SKM-1 treated with dmso at 0.1 percent for 144 hours (cell line): ENCODE results near the gene ZNF655.
"Not testable (repeated sequence)": the region's sequence is repeated elsewhere in the genome, so short reads cannot be mapped to it uniquely, and the experiment has no call there.

Experiments
- DNase-seq: peaks from one replicate; lab custom pipeline; 2025; ENCODE audit not compliant: unreplicated experiment; lab: John Stamatoyannopoulos, UW

ZNF655 gene, protein sequence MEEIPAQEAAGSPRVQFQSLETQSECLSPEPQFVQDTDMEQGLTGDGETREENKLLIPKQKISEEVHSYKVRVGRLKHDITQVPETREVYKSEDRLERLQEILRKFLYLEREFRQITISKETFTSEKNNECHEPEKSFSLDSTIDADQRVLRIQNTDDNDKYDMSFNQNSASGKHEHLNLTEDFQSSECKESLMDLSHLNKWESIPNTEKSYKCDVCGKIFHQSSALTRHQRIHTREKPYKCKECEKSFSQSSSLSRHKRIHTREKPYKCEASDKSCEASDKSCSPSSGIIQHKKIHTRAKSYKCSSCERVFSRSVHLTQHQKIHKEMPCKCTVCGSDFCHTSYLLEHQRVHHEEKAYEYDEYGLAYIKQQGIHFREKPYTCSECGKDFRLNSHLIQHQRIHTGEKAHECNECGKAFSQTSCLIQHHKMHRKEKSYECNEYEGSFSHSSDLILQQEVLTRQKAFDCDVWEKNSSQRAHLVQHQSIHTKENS

DNA sequence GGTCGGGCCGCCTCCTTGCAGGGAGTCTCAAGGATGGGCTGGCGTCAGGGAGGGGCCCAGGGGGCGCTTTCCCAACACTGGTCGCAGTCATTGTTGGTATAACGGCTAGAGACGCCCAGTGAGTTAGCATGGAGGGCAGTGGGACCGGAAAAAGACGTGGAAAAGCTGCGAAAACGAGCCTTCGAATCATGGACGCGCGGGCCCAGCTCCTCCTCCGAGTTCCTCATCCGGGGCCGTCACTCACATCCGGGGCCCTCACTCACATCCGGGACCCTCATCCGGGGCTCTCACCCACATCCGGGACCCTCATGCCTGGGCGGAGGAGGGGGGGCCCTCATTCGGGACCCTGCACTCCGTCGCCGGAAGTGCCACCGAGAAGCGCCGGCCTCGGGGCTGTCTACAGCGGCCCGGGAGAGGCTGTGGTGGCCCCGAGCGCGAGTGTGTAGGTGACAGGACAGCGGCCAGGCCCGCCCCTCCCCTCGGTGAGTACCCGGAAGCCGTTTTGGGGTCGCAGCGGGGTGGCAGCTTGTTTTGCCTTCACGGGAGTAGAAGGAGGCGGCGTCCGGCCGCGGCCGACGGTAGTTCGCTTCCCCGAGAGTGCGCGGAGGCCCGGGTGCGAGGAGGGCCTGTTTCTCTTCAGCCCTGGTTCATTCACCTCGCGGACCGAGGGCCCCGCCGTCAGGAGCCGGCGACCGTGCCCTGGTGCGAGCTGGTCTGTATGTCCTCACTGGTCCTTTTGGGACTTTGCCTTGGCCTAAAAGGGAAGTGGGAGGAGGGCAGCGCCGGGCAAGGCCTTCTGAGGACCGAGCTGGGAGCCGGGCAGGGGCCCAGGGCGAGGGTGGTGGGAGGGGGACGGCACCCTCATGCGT is at the start of gene ZNF655:
ZNF655 (plus strand) TSS at position 337 of the 869 bp plus-strand sequence. CDS start 1,918 bp downstream, outside the sequence.
- peak; percentile 75 for DNase-seq

DNA sequence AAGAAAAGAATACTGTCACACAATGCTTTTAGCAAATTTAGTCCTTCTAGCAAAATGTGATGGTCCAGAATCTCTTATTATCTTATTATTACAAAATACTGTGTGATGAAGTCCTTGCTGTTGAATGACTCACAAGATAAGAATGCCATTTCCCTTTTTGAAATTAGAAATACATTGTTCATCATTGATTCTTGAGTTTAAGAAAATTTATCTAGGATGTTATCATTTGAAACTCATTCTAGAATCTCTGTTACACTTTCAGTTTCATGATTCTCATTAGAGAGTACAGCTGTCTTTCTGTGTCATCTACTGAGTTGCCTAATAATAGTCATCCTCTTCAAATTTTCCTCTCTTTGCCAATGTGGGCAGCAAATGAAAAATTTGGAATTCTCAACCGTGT is 44.4 kb upstream of the ZNF655 start:
- no peak for DNase-seq

DNA sequence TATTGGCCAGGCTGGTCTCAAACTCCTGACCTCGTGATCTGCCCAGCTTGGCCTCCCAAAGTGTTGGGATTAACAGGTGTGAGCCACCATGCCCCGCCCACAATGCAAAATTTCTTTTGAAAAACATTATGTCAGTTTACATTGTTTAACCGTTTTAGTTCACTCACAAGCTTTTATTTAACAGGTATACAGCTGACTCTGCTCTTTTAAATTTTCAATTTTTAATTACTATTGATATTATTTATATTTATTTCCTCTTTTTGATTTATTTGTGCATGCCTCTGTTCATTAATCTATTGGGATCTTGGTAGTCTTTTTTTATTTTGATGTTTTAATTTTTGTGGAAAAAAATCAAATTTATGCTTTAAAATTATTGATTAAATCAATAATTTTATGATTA is 37.0 kb upstream of the ZNF655 start:
- DNase-seq: no peak

DNA sequence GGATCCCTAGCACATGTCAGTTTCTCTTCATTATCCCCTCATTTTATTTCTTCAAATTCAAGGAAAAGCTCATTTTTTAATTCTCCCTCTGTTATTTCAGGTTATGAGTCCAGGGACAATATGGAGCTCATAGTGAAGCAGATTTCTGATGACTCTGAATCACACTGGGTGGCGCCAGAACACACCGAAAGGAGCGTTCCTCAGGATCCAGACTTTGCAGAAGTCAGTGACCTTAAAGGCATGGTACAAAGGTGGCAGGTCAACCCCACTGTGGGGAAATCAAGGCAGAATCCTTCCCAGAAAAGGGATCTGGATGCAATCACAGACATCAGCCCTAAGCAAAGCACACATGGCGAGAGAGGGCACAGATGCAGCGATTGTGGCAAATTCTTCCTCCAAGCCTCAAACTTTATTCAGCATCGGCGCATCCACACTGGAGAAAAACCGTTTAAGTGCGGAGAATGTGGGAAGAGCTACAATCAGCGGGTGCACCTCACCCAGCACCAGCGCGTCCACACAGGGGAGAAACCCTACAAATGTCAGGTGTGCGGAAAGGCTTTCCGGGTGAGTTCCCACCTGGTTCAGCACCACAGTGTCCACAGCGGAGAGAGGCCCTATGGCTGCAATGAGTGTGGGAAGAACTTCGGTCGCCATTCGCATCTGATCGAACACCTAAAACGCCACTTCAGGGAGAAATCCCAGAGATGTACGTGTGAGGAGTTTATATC is 32.6 kb upstream of the ZNF655 start:
- no peak for DNase-seq

DNA sequence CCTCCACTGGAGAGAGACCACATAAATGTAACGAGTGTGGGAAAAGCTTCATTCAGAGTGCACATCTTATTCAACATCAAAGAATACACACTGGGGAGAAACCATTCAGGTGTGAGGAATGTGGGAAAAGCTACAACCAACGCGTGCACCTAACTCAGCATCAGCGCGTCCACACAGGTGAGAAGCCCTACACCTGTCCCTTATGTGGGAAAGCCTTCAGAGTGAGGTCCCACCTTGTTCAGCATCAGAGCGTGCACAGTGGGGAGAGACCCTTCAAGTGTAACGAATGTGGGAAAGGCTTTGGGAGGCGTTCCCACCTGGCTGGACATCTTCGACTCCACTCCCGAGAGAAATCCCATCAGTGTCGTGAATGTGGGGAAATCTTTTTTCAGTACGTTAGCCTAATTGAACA is 27.1 kb upstream of the ZNF655 start:
- DNase-seq: no peak

DNA sequence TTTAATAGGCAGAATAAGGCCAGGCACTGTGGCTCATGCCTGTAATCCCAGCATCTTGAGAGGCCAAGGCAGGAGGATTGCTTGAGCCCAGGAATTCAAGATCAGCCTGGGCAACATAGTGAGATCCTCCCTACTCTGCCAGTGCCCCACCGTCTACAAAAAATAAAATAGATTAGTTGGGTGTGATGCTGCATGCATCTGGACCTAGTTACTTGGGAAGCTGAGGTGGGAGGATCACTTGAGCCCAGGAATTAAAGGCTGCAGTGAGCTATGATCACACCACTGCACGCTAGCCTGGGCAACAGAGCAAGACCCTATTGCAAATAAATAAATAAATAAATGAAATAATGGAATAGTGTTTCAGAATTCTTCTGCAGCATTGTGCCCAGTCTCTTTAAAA is 22.8 kb upstream of the ZNF655 start:
- DNase-seq: no peak

DNA sequence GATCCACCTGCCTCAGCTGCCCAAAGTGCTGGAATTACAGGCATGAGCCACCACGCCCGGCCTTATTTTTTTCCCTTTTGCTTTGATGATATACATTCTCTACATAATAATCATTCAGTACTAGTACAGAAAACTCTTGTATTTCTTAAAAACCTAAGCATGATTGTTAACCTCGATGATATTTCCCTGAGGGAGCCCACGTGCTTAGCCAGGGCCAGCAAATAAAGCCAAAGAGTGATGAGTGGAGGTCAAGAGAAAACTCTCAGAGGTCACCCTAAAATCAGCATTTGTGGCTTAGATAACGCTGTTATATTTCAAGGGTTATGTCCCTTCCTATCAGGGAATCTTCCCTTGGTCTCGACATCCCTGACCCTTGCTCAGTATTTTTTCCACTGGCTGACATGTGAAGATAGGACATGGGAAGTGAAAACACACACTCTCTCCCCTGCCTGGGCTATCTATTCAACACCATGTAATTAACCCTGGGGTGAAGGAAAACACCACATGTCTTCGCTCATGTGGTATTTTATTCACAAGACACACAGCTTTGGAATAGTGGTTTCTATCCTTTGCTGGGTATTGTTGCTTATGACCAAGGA is 19.1 kb upstream of the ZNF655 start:
- no peak for DNase-seq

DNA sequence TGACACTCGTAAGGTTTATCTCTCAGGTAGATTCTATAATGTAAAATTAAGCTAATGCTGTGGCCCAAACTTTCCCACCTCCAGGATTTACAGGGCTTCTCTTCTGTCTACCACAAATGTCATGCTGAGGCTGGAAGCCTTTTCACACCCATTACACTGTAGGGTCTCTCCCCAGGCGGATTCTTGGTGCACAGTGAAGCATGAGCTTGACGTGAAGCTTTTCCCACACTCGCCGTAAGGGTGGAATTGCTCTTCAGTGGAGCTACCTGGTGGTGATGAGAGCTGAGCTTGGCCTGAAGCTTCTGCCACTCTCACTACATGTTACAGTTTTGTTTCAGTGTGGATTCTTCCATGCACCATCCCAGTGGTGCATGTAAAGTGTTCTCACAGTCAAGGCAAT is 17.9 kb upstream of the ZNF655 start:
- DNase-seq: no peak

DNA sequence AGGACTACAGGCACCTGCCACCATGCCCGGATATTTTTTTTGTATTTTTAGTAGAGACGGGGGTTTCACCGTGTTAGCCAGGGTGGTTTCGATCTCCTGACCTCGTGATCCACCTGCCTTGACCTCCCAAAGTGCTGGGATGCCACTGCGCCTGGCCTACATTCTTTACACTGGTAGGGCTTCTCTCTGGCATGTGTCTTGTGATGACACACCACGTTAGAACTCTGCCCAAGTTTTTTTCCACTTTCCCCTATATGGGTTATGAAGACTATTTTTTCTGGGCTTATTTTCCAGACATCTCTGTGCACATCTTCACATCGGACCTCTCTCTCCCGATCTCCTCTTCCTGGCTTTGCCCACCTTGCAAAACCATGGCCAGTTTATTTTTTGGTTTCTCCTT is 17.2 kb upstream of the ZNF655 start:
- DNase-seq: no peak

DNA sequence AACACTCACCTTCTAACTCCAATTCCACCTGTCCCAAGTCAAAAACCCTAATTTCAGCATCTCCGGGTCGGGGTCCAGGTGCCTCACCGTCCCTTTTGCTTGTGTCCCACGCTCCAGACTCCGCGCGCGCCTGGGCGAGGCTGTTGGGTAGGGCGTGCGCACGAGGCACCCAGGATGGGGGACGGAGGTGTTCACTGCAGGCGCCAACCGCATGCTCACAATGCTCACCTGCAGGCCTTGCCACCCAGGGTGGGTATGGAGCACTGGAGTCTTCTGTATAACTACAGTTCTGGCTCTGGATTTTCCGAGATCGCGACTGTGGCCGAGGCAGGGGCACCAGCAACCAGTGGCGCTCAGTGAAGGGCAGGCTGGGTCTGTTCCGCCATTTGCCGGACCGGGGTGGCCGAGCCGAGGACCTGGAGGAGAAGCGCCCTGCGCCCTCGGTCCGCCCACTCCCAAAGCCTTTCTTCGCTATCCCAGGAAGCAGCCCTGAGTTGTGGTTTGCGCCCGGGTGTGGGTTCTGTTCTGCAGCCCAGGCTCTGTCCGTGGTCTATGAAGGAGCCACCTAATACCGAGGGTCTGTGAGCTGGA is 15.3 kb upstream of the ZNF655 start:
- no peak for DNase-seq

DNA sequence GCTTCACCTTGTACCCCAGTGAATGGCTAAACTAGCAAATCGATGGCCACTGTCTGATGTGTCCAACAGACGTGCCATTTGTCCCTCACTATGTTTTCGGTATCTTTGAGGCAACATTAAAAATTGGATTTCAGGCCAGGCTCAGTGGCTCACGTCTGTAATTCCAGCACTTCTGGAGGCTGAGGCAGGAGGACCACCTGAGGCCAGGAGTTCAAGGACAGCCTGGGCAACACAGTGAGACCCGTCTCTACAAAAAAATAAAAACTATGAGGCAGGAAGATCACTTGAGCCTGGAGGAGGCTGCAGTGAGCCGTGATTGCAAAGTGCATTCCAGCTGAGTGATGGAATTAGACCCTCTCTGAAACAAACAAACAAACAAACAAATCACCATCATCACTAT is 14.5 kb upstream of the ZNF655 start:
- DNase-seq: no peak

DNA sequence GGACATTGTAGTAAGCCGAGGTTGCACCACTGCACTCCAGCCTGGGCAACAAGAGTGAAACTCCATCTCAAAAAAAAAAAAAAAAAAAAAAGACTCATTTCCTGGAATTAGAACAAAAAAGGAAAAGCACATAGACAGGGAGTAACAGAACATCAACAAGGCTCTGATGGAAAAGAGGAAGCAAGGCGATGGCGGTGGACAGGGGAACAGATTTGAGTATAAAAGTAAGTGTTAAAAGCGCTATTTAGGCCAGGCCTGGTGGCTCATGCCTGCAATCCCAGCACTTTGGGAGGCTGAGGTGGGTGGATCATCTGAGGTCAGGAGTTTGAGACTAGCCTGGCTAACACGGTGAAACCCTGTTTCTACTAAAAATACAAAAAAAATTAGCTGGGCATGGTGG is 13.1 kb upstream of the ZNF655 start:
- not testable (repeated sequence) for DNase-seq

DNA sequence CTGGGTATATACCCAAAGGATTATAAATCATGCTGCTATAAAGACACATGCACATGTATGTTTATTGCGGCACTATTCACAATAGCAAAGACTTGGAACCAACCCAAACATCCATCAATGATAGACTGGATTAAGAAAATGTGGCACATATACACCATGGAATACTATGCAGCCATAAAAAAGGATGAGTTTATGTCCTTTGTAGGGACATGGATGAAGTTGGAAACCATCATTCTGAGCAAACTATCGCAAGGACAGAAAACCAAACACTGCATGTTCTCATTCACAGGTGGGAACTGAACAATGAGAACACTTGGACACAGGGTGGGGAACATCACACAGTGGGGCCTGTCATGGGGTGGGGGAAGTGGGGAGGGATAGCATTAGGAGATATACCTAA is 8.9 kb upstream of the ZNF655 start:
- DNase-seq: not testable (repeated sequence)

DNA sequence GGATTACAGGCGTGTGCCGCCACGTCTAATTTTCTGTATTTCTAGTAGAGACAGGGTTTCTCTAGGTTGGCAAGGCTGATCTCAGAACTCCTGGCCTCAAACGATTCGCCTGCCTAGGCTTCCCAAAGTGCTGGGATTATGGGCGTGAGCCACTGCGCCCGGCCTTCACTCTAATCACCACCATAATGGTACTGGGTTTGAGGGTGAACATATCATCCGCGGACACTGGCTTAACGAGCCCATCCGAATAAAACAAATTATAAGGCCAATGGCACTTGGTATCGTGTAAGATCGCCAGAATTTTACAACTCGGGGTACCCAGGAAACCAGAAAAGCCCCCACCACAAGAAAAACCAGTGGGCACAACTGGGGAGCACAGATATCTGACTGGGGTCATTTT is 7.1 kb upstream of the ZNF655 start:
- no peak for DNase-seq

DNA sequence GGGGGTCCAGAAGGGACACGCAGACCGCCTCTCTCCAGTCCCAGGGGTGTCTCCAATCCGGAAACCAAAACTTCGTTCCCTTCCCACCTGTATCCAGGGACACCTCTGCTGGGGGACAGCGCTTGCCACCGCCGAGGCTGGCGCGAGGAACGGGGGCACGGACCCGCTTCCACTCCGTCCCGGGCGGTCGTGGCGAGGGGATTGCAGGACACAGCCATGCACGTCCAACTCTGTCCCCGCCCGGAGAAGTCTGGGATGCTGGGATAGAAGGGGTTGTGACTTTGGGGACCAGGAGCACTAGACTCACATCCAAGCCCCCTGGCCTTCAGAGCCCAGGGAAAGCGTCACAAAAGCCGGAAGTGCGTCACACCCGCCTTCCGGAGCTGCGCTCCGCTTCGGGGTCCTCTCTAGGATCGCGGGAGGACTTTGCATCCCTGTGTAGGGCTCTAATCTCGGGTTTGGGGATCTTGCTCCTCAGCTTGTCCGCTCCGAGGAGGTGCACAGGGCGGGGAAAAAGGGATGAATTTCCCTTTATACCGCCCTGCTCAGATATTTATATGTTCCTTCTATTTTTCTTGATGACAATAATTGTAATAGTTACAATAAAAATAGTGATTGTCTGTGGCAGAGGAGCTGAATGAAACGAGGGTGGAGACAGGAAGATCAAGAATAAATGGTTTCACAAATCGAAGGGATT is 6.5 kb upstream of the ZNF655 start, which contains the start of gene FAM200A:
FAM200A (minus strand) TSS at position 348 of the 697 bp plus-strand sequence. CDS start 3,707 bp downstream, outside the sequence.
- DNase-seq: peak; percentile 67

DNA sequence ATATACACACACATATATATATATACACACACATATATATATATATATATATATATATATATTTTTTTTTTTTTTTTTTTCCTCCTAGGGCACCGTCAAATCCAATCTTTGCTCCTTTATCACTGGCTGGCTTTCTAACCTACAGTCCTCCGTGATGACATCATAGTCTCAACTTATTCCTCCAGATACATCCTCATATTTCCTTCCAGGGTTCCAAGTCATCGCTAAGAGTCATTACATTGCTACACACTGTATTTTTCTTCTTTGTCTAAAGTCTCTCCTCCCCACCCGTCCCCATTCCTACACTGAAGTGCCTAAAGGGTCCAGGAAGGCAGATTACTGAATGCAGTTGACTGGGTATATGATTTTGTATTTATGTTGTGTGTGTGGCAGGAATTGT is 5.4 kb upstream of the ZNF655 start:
- DNase-seq: no peak

DNA sequence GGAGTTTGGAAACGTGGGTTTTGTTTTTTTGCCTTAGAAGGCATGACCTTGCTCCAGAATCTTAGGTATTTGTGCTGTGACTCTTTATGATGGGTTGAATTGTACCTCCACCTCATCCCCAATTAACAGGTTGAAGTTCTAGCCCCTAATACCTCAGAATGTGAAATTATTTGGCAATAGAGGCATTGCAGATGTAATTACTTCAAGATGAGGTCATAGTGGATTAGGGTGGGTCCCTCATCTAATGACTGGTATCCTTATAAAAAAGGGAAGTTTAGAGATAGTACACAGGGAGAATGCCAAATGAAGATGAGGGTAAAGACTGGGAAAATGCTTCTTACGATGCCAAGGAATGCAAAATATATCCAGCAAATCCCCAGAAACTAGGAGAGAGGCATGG is 3.5 kb upstream of the ZNF655 start:
- DNase-seq: no peak

DNA sequence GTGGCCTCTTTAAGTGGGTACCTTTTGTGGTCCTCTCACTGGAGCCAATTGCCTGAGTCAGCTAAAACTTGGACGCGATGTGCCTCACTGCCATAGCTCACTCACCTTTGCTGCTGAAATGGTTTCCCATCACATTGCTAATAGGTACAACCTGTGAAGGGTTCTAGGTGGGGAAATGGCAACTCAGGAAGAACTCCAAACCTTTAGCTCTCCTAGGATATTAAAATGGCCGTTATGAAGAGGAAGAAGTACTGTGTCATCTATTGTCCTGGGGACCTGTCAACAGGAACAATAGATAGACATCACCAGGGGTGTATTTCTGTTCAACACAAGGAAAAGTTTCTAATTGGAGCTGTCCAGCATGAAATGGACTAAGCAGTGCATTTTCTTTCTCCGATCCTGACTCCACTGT is 1.2 kb upstream of the ZNF655 start:
- DNase-seq: no peak

DNA sequence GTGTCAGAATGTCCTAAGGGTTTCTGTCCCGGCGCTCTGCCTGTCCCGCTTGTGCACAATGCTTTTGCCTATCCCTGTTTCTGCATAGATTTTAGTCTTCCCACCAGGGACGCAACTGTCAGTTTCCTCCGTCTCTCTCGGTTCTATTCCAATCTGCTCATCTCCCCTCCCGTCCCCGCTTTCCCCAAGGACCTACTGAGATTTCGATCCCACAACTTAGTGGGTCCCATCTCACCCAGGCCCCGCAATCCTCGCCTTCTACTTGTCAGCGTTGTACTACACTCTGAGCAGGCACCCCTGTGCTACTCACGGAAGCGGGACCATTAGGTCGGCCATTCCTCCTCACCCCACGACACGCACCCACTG is 519 bp upstream of the ZNF655 start:
- no peak for DNase-seq
